ENCODE data around the gene RPS6KA3. TPM values are rescaled to one million over a fixed set of nuclear protein-coding genes. Genes with fewer than 3 reads are reported as not detected.

The RPS6KA3 gene
- total RNA-seq, 5 donors from 2014 or later (not counting 1 experiment from before 2014, with no cell fraction given), result 65.2 to 89.9 (median 71.9) TPM

GRCh38 chrX:20248592-20249192 lies 18.0 kb downstream of the RPS6KA3 start:
- no peak for DNase-seq
- no peak overlapping the region for H3K4me3 ChIP-seq (ENCODE audit: control insufficient read depth in 1 of 2, extremely low read depth in 1 of 2, low read length in 1 of 2)
- H3K27me3 ChIP-seq (replicated peaks in 1 of 2; ENCODE audit: control insufficient read depth in 2 of 2, extremely low read depth in 1 of 2, insufficient read depth in 2 of 2, low read length in 1 of 2), result no peaks in the 10 kb centered on the region
- H3K27ac ChIP-seq (ENCODE audit: low read length), result no peak overlapping the region
- peaks cover 0 to 2% of the 10 kb centered on the region in 2 donors for H3K36me3 ChIP-seq (ENCODE audit: control insufficient read depth in 2 of 2, extremely low read depth in 1 of 2, insufficient read depth in 1 of 2, low read length in 1 of 2)
- peaks cover 23 to 52% (median 51%) of the 10 kb centered on the region in 3 donors for H3K4me1 Mint-ChIP-seq
- CTCF ChIA-PET, result interaction anchor here in 1 of 2 donors (0.9 kb wide), 1 partner anchor 130 kb away, joined by 3 read pairs; no protein-coding TSS in a partner anchor
- peak in 1 of 4 experiments; percentile 32 for ATAC-seq (replicated peaks in 1 of 4)
- H3K27ac Mint-ChIP-seq, result no peak overlapping the region
- no peaks in the 10 kb centered on the region for H3K9me3 ChIP-seq
- POLR2A ChIA-PET, result interaction anchor here in 1 of 2 donors (0.9 kb wide), 1 partner anchor 10 kb away, joined by 3 read pairs; no protein-coding TSS in a partner anchor
- H3K27me3 Mint-ChIP-seq, result no peaks in the 10 kb centered on the region
- no CpG with 5 or more reads among the region's 7 CpGs for WGBS (ENCODE audit: insufficient coverage)
- H3K9me3 Mint-ChIP-seq, result peaks cover 0 to 6% (median 0%) of the 10 kb centered on the region in 3 donors
- H3K36me3 Mint-ChIP-seq, result peaks cover 9% of the 10 kb centered on the region
- H3K4me3 Mint-ChIP-seq, result no peak overlapping the region
- H3K4me1 ChIP-seq (ENCODE audit: control insufficient read depth in 1 of 2, extremely low read depth in 1 of 2, insufficient read depth in 2 of 2, low read length in 2 of 2), result peaks cover 8 to 16% of the 10 kb centered on the region in 2 experiments

DNA sequence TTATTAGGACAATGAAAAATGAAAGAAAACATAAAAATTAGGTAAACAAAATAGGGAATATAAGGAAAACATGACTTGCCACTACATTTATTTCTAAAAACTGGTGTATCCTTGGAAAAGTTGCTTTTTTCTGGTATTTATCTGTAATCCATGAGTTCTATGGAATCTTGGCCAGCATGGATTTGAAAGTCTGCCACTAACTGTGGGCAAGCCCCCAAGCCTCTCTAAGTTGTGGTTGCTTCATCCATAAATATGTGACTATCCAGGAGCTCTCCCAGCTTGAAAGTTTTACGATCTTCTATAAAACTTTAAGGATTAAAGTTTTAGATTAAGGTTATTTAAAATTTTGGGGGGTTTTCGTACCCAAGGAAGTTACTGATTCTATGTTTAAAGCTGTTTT lies 21.8 kb downstream of the RPS6KA3 start:
- Histone ChIP-seq H3K9me3 (no peaks in the 10 kb centered on the region), H3K27ac (ENCODE audit: low read length) (no peak overlapping the region), H3K4me1 (ENCODE audit: control insufficient read depth in 1 of 2, extremely low read depth in 1 of 2, insufficient read depth in 2 of 2, low read length in 2 of 2) (peaks cover 0 to 8% of the 10 kb centered on the region in 2 experiments), H3K27me3 (replicated peaks in 1 of 2; ENCODE audit: control insufficient read depth in 2 of 2, extremely low read depth in 1 of 2, insufficient read depth in 2 of 2, low read length in 1 of 2) (no peaks in the 10 kb centered on the region), H3K36me3 (ENCODE audit: control insufficient read depth in 2 of 2, extremely low read depth in 1 of 2, insufficient read depth in 1 of 2, low read length in 1 of 2) (no peaks in the 10 kb centered on the region), H3K4me3 (ENCODE audit: control insufficient read depth in 1 of 2, extremely low read depth in 1 of 2, low read length in 1 of 2) (no peak overlapping the region)
- Mint-ChIP-seq H3K4me3 (no peak overlapping the region), H3K36me3 (peaks cover 10% of the 10 kb centered on the region), H3K9me3 (no peaks in the 10 kb centered on the region), H3K27ac (no peak overlapping the region), H3K27me3 (peaks cover 0 to 3% of the 10 kb centered on the region in 2 donors), H3K4me1 (peaks cover 30 to 48% (median 45%) of the 10 kb centered on the region in 3 donors)
- DNase-seq (no peak), ATAC-seq (replicated peaks in 1 of 4) (no peak)
- WGBS (ENCODE audit: insufficient coverage), result no CpG with 5 or more reads among the region's 2 CpGs
- ChIA-PET CTCF (interaction anchor here in 1 of 2 donors (0.6 to 1.1 kb wide), 2 partner anchors 193 to 516 kb away, joined by 3 to 4 read pairs; no protein-coding TSS in a partner anchor), POLR2A (no interaction called here)

DNA sequence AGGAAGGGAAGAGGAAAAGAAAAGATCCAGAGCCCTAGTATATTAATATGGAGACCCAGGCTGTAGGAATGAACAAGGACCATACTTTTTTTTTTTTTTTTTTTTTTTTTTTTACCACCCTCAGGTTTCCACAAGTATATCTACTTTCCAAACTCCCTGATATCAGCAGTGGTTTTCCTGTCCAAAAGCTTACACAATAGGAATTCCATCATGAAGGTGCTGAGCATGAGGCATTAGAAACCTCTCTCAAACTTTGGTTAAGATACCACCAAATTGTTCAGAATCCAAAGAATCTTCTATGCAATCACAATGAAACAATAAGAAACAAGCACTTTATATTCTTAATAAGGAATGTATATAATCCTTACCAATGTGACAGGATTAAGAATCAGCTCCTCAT lies 26.5 kb downstream of the RPS6KA3 start:
- H3K36me3 Mint-ChIP-seq, result peaks cover 35% of the 10 kb centered on the region
- POLR2A ChIA-PET, result interaction anchor here in 1 of 2 donors (0.6 kb wide), 2 partner anchors 45 to 199 kb away, joined by 6 to 8 read pairs; no protein-coding TSS in a partner anchor

GRCh38 chrX:20237864-20238263 lies 28.8 kb downstream of the RPS6KA3 start:
- DNase-seq (no peak), ATAC-seq (replicated peaks in 1 of 4) (no peak)
- H3K27me3 ChIP-seq (replicated peaks in 1 of 2; ENCODE audit: control insufficient read depth in 2 of 2, extremely low read depth in 1 of 2, insufficient read depth in 2 of 2, low read length in 1 of 2), result no peaks in the 10 kb centered on the region
- peaks cover 0 to 3% of the 10 kb centered on the region in 2 donors for H3K36me3 ChIP-seq (ENCODE audit: control insufficient read depth in 2 of 2, extremely low read depth in 1 of 2, insufficient read depth in 1 of 2, low read length in 1 of 2)
- ChIA-PET POLR2A (interaction anchor here in 1 of 2 donors (0.9 kb wide), 1 partner anchor 11 kb away, joined by 3 read pairs; no protein-coding TSS in a partner anchor), CTCF (interaction anchor here in 1 of 2 donors (0.5 kb wide), 1 partner anchor 18 kb away, joined by 6 read pairs; no protein-coding TSS in a partner anchor)
- peaks cover 46% of the 10 kb centered on the region for H3K36me3 Mint-ChIP-seq
- H3K4me1 Mint-ChIP-seq, result peaks cover 34 to 51% (median 48%) of the 10 kb centered on the region in 3 donors
- H3K4me3 ChIP-seq (ENCODE audit: control insufficient read depth in 1 of 2, extremely low read depth in 1 of 2, low read length in 1 of 2), result no peak overlapping the region
- no peak overlapping the region for H3K27ac Mint-ChIP-seq
- H3K27me3 Mint-ChIP-seq, result peaks cover 0 to 3% of the 10 kb centered on the region in 2 donors
- H3K9me3 ChIP-seq, result no peaks in the 10 kb centered on the region
- H3K27ac ChIP-seq (ENCODE audit: low read length), result no peak overlapping the region
- no peak overlapping the region for H3K4me3 Mint-ChIP-seq
- H3K9me3 Mint-ChIP-seq, result peaks cover 0 to 4% (median 2%) of the 10 kb centered on the region in 3 donors
- H3K4me1 ChIP-seq (ENCODE audit: control insufficient read depth in 1 of 2, extremely low read depth in 1 of 2, insufficient read depth in 2 of 2, low read length in 2 of 2), result no peaks in the 10 kb centered on the region
- WGBS (ENCODE audit: insufficient coverage), result no CpG with 5 or more reads among the region's 1 CpG

More for the DNA sequence above, 26.5 kb downstream of the RPS6KA3 start:
- DNase-seq, result no peak
- Mint-ChIP-seq H3K9me3 (peaks cover 0 to 4% (median 2%) of the 10 kb centered on the region in 3 donors), H3K27me3 (peaks cover 0 to 3% of the 10 kb centered on the region in 2 donors), H3K4me3 (no peak overlapping the region), H3K27ac (no peak overlapping the region), H3K4me1 (peaks cover 33 to 49% (median 49%) of the 10 kb centered on the region in 3 donors)
- Histone ChIP-seq H3K27ac (ENCODE audit: low read length) (no peak overlapping the region), H3K36me3 (ENCODE audit: control insufficient read depth in 2 of 2, extremely low read depth in 1 of 2, insufficient read depth in 1 of 2, low read length in 1 of 2) (no peaks in the 10 kb centered on the region), H3K4me1 (ENCODE audit: control insufficient read depth in 1 of 2, extremely low read depth in 1 of 2, insufficient read depth in 2 of 2, low read length in 2 of 2) (peaks cover 0 to 4% of the 10 kb centered on the region in 2 experiments), H3K27me3 (replicated peaks in 1 of 2; ENCODE audit: control insufficient read depth in 2 of 2, extremely low read depth in 1 of 2, insufficient read depth in 2 of 2, low read length in 1 of 2) (no peaks in the 10 kb centered on the region), H3K9me3 (no peaks in the 10 kb centered on the region), H3K4me3 (ENCODE audit: control insufficient read depth in 1 of 2, extremely low read depth in 1 of 2, low read length in 1 of 2) (no peak overlapping the region)
- CTCF ChIA-PET, result no interaction called here
- ATAC-seq (replicated peaks in 1 of 4), result no peak

DNA sequence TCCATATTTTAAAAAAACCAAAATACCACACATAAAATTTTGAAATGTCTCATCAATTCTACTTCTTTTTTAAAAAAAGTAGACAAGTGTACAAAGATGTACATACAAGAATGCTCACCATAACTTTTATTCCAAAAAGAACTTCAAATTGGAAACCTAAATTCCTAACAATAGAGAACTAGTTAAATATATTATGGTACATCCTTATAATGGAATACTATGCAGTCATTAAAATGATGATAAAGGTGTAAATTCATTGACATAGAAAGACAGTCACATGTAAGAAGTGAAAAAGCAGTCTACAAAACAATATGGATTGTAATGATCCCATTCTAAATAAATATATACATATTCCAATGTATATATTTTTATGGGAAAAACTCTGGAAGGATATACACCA lies 31.0 kb downstream of the RPS6KA3 start:
- H3K4me3 ChIP-seq (ENCODE audit: control insufficient read depth in 1 of 2, extremely low read depth in 1 of 2, low read length in 1 of 2), result no peak overlapping the region
- POLR2A ChIA-PET, result interaction anchor here in 1 of 2 donors (0.5 kb wide), 1 partner anchor 946 kb away, joined by 3 read pairs; no protein-coding TSS in a partner anchor
- DNase-seq (no peak), ATAC-seq (replicated peaks in 1 of 4) (no peak)
- Mint-ChIP-seq H3K36me3 (peaks cover 48% of the 10 kb centered on the region), H3K27me3 (no peaks in the 10 kb centered on the region), H3K4me3 (no peak overlapping the region), H3K27ac (no peak overlapping the region), H3K9me3 (peaks cover 0 to 4% (median 2%) of the 10 kb centered on the region in 3 donors), H3K4me1 (peaks cover 29 to 46% (median 39%) of the 10 kb centered on the region in 3 donors)
- no peaks in the 10 kb centered on the region for H3K4me1 ChIP-seq (ENCODE audit: control insufficient read depth in 1 of 2, extremely low read depth in 1 of 2, insufficient read depth in 2 of 2, low read length in 2 of 2)
- H3K36me3 ChIP-seq (ENCODE audit: control insufficient read depth in 2 of 2, extremely low read depth in 1 of 2, insufficient read depth in 1 of 2, low read length in 1 of 2), result peaks cover 0 to 3% of the 10 kb centered on the region in 2 donors
- CTCF ChIA-PET, result interaction anchor here in 1 of 2 donors (0.7 kb wide), 1 partner anchor 437 kb away, joined by 3 read pairs; no protein-coding TSS in a partner anchor
- no peaks in the 10 kb centered on the region for H3K9me3 ChIP-seq
- H3K27me3 ChIP-seq (replicated peaks in 1 of 2; ENCODE audit: control insufficient read depth in 2 of 2, extremely low read depth in 1 of 2, insufficient read depth in 2 of 2, low read length in 1 of 2), result no peaks in the 10 kb centered on the region
- H3K27ac ChIP-seq (ENCODE audit: low read length), result no peak overlapping the region

GRCh38 chrX:20233336-20233735 lies 33.4 kb downstream of the RPS6KA3 start:
- Mint-ChIP-seq H3K27ac (no peak overlapping the region), H3K4me3 (no peak overlapping the region), H3K4me1 (peaks cover 23 to 47% (median 37%) of the 10 kb centered on the region in 3 donors), H3K36me3 (peaks cover 57% of the 10 kb centered on the region), H3K27me3 (peaks cover 0 to 5% of the 10 kb centered on the region in 2 donors), H3K9me3 (peaks cover 0 to 4% (median 2%) of the 10 kb centered on the region in 3 donors)
- CTCF ChIA-PET, result no interaction called here
- no peaks in the 10 kb centered on the region for H3K27me3 ChIP-seq (replicated peaks in 1 of 2; ENCODE audit: control insufficient read depth in 2 of 2, extremely low read depth in 1 of 2, insufficient read depth in 2 of 2, low read length in 1 of 2)
- H3K27ac ChIP-seq (ENCODE audit: low read length), result no peak overlapping the region
- no CpG with 5 or more reads among the region's 2 CpGs for WGBS (ENCODE audit: insufficient coverage)
- H3K9me3 ChIP-seq, result no peaks in the 10 kb centered on the region
- DNase-seq (no peak), ATAC-seq (replicated peaks in 1 of 4) (no peak)
- POLR2A ChIA-PET, result no interaction called here
- no peaks in the 10 kb centered on the region for H3K4me1 ChIP-seq (ENCODE audit: control insufficient read depth in 1 of 2, extremely low read depth in 1 of 2, insufficient read depth in 2 of 2, low read length in 2 of 2)
- no peak overlapping the region for H3K4me3 ChIP-seq (ENCODE audit: control insufficient read depth in 1 of 2, extremely low read depth in 1 of 2, low read length in 1 of 2)
- peaks cover 0 to 13% of the 10 kb centered on the region in 2 donors for H3K36me3 ChIP-seq (ENCODE audit: control insufficient read depth in 2 of 2, extremely low read depth in 1 of 2, insufficient read depth in 1 of 2, low read length in 1 of 2)

Data from T-cell (primary cell).